Activated T-cell treated with anti-CD3 and anti-CD28 coated beads, Interleukin-2, amount 50 U/mL, for 72 hours (primary cell): ENCODE measurements around the gene CKS1B. TPM values are rescaled to one million over a fixed set of nuclear protein-coding genes. Genes with fewer than 3 reads are reported as not detected.

Source experiments
- ATAC-seq, 2 donors: fragments of 150-1000 bp; cut with Tn5 transposase; replicated peaks in 1 of 2; 2 replicates each; pipeline ENCODE4 v1.10.0; 2021; ENCODE audit warnings: moderate library complexity in 2 of 2, mild to moderate bottlenecking in 1 of 2
- DNase-seq, 2 donors: peaks; one replicate each; pipeline ENCODE4 v3.0.0; 2021 to 2022; ENCODE audit warnings: mixed read lengths in 1 of 2
- H3K27ac Mint-ChIP-seq: one replicate; pipeline ENCODE4 v1.8.0; 2022; ENCODE audit warnings: mild to moderate bottlenecking, moderate library complexity, mixed read lengths
- H3K27me3 Mint-ChIP-seq: one replicate; pipeline ENCODE4 v1.8.0; 2022; ENCODE audit warnings: low read depth, mixed read lengths
- H3K36me3 Mint-ChIP-seq, 2 donors: one replicate each; pipeline ENCODE4 v1.8.0; 2022; ENCODE audit warnings: mixed read lengths in 2 of 2, mild to moderate bottlenecking in 1 of 2; ENCODE audit not compliant: insufficient read depth in 2 of 2
- H3K4me1 Mint-ChIP-seq: one replicate; pipeline ENCODE4 v1.8.0; 2022; ENCODE audit warnings: low read depth, mixed read lengths
- H3K4me3 Mint-ChIP-seq, 2 donors: one replicate each; pipeline ENCODE4 v1.8.0; 2022; ENCODE audit warnings: mild to moderate bottlenecking in 2 of 2, mixed read lengths in 2 of 2, moderate library complexity in 2 of 2
- H3K9me3 Mint-ChIP-seq, 2 donors: one replicate each; pipeline ENCODE4 v1.8.0; 2022; ENCODE audit warnings: mixed read lengths in 2 of 2
- total RNA-seq, 2 donors: library from RNA; stranded (reverse); gene quantifications; one replicate each; pipeline ENCODE4 v1.2.3, GENCODE V29; 2022

CKS1B gene
- total RNA-seq, 2 donors from 2014 or later, result 251 to 304 TPM

DNA sequence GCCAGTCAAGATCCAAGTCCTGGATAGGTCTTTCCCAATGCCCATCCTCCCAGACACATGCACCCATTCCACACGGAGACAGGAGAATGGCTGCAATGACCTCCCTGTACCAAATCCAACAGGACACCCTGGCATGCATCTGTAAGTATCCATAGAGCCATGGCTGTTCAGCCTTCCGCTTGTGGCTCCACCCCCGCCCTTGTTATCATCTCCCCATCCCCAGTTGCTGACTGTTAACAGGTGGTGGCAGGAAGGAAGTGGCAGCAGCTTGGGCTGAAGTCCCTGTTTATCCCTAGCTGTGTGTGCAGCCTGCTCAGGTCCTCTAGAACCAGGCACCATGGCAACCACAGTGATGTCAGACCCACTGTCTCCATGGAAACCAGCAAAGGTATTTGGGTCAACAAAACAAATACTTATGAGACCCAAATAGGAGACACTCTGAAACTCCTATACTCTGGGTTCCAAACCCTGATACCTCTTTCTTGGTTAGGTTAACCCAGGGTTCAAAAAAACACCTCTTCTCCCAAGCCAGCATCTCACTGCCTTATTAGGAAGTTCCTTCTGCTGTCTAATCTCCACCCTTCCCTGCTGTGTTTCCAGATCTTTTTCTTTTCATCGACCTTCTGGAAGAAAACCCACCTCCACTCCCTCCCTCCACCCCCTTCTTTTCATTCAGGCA is 19.3 kb upstream of the CKS1B start:
- Mint-ChIP-seq H3K9me3 (no peaks in the 10 kb centered on the region), H3K36me3 (peaks cover 0 to 4% of the 10 kb centered on the region in 2 donors), H3K27me3 (no peaks in the 10 kb centered on the region), H3K27ac (peak overlapping the region; percentile 82), H3K4me3 (peak overlapping the region; percentile 93 to 99), H3K4me1 (peaks cover 89% of the 10 kb centered on the region)
- ATAC-seq (peak; percentile 86 to 89), DNase-seq (peak; percentile 82 to 87)

DNA sequence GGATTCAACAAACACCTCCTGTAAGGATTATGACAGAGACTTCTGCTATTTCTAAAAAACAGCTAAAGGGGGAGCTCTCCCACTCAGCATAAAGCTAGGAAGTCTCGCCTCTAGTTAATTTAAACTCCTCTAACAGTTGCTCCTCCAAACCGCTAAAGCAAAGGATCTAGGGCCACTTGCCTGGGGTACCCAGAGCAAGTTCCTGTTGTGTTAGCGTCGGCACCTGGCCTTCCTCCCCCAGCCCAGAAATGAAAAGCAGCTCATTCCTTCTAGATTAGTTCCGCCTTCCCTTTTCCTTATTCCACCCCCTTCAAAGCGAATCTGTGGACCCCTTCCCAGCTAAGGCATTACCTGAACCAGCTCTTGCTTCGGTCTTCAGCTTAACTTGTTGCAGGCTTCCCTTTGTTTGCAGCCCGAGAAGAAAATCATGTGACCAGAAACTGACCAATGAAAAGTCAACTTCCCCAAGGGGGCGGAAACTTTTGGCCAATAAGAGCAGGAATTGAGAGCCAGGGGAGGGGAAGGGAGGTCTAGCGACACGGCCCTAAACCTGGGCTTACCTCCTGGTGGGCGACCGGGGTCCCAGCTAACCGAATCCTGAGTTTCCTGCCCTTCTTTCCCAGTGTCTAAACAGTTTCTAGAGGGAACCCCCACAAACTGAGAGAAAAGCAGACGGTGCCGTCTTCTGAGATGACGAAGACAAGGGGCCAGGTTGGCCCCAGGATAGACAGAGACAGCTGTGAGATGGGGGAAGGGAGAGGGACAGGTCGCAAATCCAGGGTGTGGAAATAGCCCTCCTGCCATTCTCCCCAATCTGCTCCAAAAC is 18.6 kb upstream of the CKS1B start, which contains the start of gene PBXIP1:
Gene PBXIP1, minus strand, starts transcription at position 382 of the 826 bp plus-strand sequence. CDS start 2,378 bp downstream, outside the sequence.
- Mint-ChIP-seq H3K27ac (peak within 1 kb of the TSS; percentile 82), H3K4me1 (peaks cover 89% of the 10 kb centered on the region), H3K36me3 (peaks cover 0 to 4% of the 10 kb centered on the region in 2 donors), H3K9me3 (no peaks in the 10 kb centered on the region), H3K4me3 (peak within 1 kb of the TSS; percentile 93 to 99), H3K27me3 (no peaks in the 10 kb centered on the region)
- DNase-seq (peak; percentile 84 to 86), ATAC-seq (peak; percentile 65 to 67)

DNA sequence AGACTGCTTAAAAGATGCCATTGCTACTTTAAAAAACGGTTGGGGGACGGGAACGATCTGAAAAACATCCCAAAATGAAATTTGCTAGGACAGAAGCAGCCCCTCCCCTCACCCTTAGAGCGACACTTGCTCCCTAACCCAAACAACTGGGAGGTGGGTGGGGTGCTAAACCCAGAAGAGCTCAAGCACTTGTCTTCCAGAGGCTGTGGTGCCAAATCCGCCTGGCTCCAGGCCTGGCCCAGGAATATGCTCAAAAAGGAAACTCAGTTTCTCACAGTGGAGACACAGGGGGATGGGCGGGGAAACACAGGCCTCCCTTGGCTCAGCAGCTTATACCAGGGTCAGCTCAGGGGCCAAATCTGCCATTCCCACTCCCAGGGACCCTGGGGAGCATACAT is 17.9 kb upstream of the CKS1B start:
- no peaks in the 10 kb centered on the region for H3K9me3 Mint-ChIP-seq
- ATAC-seq (no peak), DNase-seq (no peak)

DNA sequence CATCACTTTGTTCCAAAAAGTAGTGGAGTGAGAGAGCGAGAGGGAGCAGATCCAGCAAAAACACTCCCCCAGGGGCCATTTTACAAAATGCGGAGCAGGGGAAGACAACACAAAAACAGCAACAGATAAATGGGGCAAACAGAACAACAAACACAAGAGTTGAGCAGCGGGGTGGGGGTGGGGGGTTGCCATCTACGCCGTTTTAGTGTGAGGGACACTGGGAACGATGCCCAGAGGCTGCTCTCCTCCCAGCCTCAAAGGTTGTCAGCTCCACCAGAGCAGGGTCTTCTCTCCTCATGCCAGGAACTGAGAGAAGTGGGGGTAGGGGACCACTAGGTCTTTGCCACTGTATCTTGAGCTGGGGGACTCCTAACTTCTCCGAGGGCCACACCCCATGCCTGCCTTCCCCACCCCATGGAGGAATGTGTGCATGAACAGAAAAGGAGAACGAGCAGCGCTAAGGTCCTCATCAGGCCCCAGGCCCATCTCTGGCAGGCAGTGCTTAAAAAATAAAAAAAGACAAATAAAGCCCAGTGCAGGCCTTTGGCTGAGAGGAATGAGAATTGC is 17.3 kb upstream of the CKS1B start:
- Mint-ChIP-seq H3K27ac (peak overlapping the region; percentile 7), H3K4me1 (peaks cover 78% of the 10 kb centered on the region), H3K27me3 (no peaks in the 10 kb centered on the region), H3K4me3 (peak overlapping the region; percentile 11 to 37), H3K9me3 (no peaks in the 10 kb centered on the region), H3K36me3 (peaks cover 0 to 5% of the 10 kb centered on the region in 2 donors)
- DNase-seq (no peak), ATAC-seq (no peak)

More for the DNA sequence above, 17.9 kb upstream of the CKS1B start:
- Mint-ChIP-seq H3K4me1 (peaks cover 84% of the 10 kb centered on the region), H3K4me3 (peak overlapping the region; percentile 93 to 99), H3K27me3 (no peaks in the 10 kb centered on the region), H3K36me3 (peaks cover 0 to 4% of the 10 kb centered on the region in 2 donors), H3K27ac (peak overlapping the region; percentile 82)

DNA sequence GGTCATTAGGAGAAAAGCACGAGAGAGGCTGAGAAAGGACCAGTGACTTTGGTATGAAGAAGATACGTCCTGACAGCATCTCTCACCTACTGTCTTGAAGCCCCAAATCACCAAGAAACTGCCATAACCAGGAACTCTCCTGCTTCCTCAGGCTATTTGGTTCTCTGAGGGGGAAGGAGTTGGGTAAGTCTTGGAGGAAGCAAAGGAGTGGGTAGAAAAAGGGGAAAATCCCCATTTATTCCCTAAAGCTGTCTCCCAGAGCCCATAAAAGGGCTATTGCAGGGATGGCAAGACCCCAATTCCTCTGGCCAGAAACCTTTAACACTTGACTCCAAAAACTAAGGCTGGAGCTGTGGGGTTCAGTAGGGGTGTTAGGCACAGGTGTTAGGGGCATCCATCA is 16.4 kb upstream of the CKS1B start:
- H3K4me3 Mint-ChIP-seq, result no peak overlapping the region
- DNase-seq, result no peak
- H3K4me1 Mint-ChIP-seq, result peaks cover 77% of the 10 kb centered on the region
- H3K9me3 Mint-ChIP-seq, result no peaks in the 10 kb centered on the region
- no peaks in the 10 kb centered on the region for H3K27me3 Mint-ChIP-seq
- H3K36me3 Mint-ChIP-seq, result peaks cover 0 to 9% of the 10 kb centered on the region in 2 donors
- H3K27ac Mint-ChIP-seq, result peak overlapping the region; percentile 48
- no peak for ATAC-seq

DNA sequence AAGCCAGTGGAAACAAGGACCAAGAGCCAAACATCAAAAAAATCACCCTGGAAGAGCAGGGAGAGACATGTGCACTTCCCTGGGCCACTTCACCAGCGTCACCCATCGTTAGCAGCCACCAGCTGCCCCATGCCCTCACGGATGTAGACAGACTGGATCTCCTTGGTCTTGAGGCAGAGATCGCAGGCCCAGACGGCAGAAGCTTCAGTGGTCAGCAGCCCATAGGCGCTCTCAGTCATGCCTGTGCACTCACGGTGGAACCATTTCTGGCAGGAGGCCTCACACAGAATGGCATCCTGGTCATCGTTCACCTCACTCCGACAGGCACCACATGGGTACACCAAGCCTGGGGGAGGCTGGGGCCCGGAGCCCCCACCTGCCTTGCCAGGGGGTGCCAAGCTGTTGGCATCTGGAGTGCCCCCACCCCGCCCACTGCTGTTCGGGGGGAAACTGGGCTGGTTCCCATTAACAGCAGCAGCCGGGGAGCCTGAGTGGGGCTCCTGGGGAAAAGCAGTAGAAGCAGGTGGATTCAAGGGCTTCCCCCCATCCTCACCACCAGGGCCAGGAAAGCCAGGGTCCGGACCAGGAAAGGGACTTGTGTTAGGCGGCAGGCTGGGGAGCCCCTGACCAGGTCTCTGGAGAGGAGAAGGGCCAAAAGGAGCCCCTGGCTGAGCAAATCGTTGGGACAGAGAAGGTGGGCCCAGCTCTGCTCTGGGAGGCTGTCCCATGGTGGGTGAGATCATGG is 15.6 kb upstream of the CKS1B start:
- H3K27me3 Mint-ChIP-seq, result no peaks in the 10 kb centered on the region
- H3K4me1 Mint-ChIP-seq, result peaks cover 77% of the 10 kb centered on the region
- ATAC-seq (no peak), DNase-seq (no peak)
- peak overlapping the region in 1 of 2 donors; percentile 14 for H3K4me3 Mint-ChIP-seq
- peaks cover 0 to 9% of the 10 kb centered on the region in 2 donors for H3K36me3 Mint-ChIP-seq
- peak overlapping the region; percentile 48 for H3K27ac Mint-ChIP-seq
- H3K9me3 Mint-ChIP-seq, result no peaks in the 10 kb centered on the region

DNA sequence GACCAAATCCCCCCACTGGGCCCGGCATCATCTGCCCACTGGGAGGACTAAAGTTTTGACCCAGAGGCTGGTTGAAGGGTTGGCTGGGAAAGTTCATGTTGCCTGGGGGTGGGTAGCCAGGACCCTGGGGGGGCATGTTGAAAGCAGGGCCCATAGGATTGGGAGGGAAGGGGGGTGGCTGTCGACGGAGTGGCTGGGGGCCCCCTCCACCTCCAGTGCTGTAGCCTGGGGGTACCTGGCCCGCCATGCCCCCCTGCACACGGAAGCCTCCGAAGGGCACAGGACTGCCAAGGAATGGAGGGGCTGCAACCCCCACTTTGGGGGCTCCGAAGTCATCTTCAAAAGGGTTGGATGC is 15.1 kb upstream of the CKS1B start:
- Mint-ChIP-seq H3K27me3 (no peaks in the 10 kb centered on the region), H3K4me1 (peaks cover 73% of the 10 kb centered on the region), H3K27ac (no peak overlapping the region), H3K36me3 (peaks cover 0 to 9% of the 10 kb centered on the region in 2 donors), H3K9me3 (no peaks in the 10 kb centered on the region), H3K4me3 (peak overlapping the region; percentile 59 to 92)
- DNase-seq (no peak), ATAC-seq (no peak)

DNA sequence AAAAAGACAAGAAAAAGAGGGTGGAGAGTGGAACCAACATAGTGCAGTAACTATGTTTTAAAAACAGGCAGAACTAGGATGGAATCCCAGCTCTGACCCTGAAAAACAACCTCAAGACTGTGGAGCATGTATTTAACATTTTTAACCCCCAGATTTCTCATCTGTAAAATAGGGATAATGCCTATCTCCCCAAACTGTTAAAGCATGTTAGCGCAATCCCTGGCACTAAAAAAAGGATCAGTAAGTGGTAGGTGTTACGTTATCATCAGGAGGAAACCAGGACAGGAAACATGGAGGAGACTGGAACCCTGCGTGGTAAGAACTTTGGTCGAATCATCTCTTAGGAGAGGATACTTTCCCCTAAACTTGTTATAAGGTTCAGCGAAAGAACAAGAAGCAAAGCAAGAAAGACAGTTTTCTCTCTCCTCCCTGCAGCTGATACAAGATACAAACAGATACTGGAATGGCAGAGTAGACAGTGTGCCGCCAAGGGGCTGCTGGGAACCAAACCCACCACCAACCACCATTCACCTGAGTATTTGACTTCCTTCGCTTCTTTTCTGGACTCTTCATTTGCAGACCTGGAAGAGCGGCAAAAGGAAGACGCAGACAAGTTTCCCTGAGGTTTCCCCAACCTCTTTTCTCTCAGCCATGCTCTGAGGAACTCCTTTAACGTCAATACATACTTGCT is 13.9 kb upstream of the CKS1B start:
- Mint-ChIP-seq H3K27ac (peak overlapping the region; percentile 89), H3K9me3 (no peaks in the 10 kb centered on the region), H3K4me1 (peaks cover 61% of the 10 kb centered on the region), H3K4me3 (peak overlapping the region; percentile 92 to 94), H3K27me3 (no peaks in the 10 kb centered on the region), H3K36me3 (peaks cover under 1 to 9% of the 10 kb centered on the region in 2 donors)
- DNase-seq, result no peak
- ATAC-seq, result no peak

DNA sequence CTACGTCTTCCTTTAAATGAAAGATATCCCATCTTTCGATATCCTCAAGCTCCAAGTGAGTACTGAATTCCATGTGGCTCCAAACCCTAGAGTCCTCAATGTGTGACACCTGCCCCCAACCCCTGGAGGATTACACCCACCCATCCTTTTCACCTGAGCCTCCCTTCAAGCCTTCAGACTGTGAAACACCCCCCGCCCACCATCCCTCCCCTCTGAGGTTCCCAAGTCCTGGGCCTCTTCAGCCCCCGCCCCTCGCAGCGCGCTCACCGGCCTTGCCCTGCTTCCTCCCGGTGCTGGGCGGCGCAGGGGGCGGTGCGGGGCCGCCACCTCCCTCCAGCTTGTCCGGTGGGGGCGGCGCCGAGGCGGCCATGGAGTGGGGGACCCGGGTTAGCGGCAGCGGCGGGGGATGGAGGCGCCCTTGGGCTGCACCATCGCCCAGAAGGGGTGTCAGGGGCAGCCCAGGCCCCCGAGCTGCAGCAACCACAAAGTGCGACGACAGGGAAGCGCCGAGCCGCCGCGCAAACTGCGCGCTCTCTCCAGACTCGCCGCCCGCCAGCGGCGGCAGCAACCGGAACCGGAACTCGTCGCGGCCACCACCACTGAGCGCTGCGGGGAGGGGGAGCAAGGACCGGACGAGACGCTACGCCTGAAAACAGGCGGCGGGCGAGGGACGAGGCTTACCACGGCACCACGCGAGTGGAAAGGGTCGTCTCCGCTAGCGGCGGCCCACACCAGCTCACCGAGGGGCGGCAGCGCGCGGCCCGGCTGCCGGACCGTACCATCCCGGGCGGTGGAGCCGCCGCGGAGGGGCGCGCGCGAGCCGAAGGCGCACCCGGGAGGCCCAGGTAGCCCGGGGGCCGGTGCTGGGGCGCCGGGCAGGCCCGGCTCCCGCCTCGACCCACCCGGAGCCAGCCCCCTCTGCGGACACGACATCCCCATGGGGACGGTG is 13.0 kb upstream of the CKS1B start, which contains the start of gene PYGO2:
Gene PYGO2, minus strand, starts transcription at position 576 of the 949 bp plus-strand sequence. Its CDS starts 206 bp downstream, at position 370.
- Mint-ChIP-seq H3K4me1 (peaks cover 52% of the 10 kb centered on the region), H3K4me3 (peak within 1 kb of the TSS; percentile 92 to 94), H3K27me3 (no peaks in the 10 kb centered on the region), H3K9me3 (no peaks in the 10 kb centered on the region), H3K36me3 (peaks cover 2 to 9% of the 10 kb centered on the region in 2 donors), H3K27ac (peak within 1 kb of the TSS; percentile 92)
- DNase-seq, result peak; percentile 89 to 92
- ATAC-seq, result peak; percentile 91

DNA sequence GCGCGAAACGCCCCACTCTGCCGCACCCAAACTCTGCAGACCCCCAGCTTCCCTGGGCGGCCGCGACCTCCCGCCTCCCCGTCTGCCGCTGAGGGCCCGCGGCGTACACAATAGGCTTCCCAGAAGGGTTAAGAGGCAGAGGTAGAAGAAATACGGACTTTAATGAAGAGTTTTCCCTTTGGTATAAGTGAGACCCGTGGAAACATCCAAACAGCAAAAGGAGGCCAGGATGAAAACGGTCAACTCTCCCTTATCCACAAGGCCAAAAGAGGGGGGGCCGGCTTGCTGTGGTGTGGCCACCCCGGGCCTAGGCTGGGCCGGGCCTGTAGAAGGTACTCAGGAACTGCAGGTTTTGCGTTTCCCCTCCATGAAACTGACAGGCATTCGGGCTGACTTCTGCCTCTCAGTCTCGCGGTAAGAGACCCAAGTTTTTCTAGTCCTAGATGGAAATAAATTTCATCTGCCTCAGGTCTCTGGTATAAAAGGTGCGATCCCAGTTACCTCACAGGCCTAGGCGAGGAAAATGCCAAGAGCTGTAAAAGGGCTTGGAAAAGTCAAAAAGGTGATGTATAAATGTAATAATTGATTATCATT is 12.2 kb upstream of the CKS1B start:
- Mint-ChIP-seq H3K9me3 (no peaks in the 10 kb centered on the region), H3K36me3 (peaks cover 2 to 9% of the 10 kb centered on the region in 2 donors), H3K4me1 (peaks cover 45% of the 10 kb centered on the region), H3K27me3 (no peaks in the 10 kb centered on the region), H3K4me3 (peak overlapping the region; percentile 91 to 93), H3K27ac (peak overlapping the region; percentile 92)
- peak in 1 of 2 donors; percentile 47 for DNase-seq
- peak; percentile 12 to 19 for ATAC-seq

DNA sequence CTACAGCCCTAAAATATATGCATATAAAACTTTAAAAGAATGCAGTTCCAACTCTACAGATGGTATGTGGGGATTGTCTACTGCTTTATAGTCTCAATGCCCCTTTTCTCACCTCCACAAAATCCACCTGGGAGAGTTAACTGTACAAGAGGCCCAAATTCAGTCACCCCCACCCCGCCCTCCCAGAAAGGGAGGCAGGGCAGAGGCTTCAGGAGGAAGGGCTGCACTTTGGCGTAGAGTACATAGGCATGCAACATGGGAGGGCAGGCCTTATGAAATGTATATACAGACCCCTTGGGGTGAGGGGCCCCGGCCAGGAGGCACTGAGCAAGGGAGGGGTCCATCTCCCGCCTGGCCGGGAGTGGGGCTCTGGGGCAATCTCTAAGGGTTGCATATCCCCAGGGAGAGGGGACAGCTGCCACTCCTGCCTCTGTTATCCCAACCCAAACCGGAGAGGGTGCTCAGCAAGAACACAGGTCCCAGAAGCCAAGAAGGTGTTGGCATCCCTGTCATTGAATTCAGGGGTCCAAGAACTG is 11.6 kb upstream of the CKS1B start:
- Mint-ChIP-seq H3K27me3 (no peaks in the 10 kb centered on the region), H3K36me3 (peaks cover 2 to 9% of the 10 kb centered on the region in 2 donors), H3K9me3 (no peaks in the 10 kb centered on the region), H3K27ac (peak overlapping the region; percentile 92), H3K4me1 (peaks cover 43% of the 10 kb centered on the region), H3K4me3 (peak overlapping the region; percentile 91 to 93)
- no peak for DNase-seq
- no peak for ATAC-seq
